ENCODE measurements around the gene SLCO2B1.

GRCh38 chr11:75214843-75215242 lies 63.9 kb downstream of the SLCO2B1 start:
- TF ChIP-seq FOXA1 (IDR thresholded peaks at IDR 0.05) (no peak), SP1 (IDR thresholded peaks at IDR 0.05) (no peak), ELF4 (IDR thresholded peaks at IDR 0.05) (no peak), FOXK2 (IDR thresholded peaks at IDR 0.05) (no peak), LEF1 (IDR thresholded peaks at IDR 0.05; ENCODE audit: borderline replicate concordance) (no peak), CTBP1 (IDR thresholded peaks at IDR 0.05; ENCODE audit: borderline replicate concordance) (no peak), NFRKB (IDR thresholded peaks at IDR 0.05) (no peak), HDGF (IDR thresholded peaks at IDR 0.05; ENCODE audit: borderline replicate concordance) (no peak)
